T follicular helper cell (primary cell): ENCODE results near the gene EOMES.

Experiments used
- DNase-seq: peaks from one replicate; pipeline ENCODE4 v3.0.0-alpha.2; 2020; ENCODE audit warnings: low read depth

The EOMES gene

DNA sequence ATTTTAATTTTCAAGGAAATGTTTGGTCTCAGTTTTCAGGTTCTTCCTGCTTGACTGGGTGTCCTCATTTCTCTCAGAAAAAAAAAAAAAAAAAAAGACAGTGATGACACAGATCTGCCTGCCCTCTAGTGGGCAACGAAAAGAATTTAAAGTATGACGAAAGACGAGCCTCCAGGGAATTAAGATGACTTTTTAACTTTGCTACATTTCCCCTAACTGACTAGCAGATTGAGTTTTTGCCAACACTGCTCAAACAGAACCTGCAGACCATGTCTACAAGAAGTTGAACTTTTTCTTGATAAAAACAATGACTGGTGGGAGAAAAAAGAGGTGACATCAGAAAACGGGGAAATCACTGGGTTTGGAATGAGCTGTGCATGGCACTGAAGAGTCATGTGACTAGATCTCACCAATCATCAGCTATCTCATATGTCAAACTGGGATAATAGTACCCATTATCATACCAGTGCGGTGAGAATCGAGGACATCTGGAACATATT lies 40.8 kb downstream of the EOMES start:
- DNase-seq: peak; percentile 7

DNA sequence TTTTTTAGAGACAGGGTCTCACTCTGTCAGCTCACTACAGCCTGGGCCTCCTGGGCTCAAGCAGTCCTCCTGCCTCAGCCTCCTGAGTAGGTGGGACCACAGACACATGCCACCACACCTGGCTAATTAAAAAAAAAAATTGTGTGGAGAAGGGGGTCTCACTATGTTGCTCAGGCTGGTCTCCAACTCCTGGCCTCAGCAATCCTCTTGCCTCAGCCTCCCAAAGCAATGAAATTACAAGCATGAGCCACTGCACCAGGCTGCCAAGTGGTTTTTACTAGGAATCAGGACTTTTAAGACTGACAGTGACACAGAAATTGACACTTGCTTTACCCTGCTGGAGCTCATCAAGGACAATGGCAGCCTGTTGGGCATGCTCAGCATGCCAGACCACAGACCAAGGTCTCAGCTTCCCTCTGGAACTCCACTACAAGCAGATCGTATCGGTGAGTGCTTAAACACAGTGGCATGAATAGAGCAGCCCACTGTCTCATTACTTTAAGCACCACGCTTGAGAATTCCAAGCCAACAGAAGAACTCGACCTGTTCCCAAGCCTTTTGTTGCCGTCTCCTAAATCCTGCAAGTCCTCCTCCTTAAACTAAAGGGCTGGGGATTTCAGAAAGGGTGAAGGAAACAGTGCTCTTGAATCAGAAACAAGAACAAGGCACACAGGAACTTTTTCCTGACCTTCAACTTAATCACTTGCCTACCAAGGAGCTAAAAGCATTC lies 41.4 kb downstream of the EOMES start:
- DNase-seq: no peak

DNA sequence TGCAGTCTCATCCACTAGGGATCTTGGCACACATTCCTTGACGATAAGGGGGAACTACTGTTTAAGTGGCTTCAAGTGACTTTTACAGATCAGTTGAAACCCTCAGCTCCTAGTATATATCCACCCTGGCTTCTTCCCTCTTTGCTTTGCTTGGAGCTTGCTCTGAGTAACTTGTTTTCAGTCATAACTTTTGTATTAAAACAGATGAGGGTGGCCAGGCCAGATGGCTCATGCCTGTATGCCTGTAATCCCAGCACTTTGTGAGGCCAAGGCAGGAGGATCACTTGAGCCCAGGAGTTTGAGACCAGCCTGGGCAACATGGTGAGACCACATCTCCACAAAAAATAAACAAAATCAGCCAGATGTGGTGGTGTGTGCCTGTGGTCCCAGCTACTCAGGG lies 42.4 kb downstream of the EOMES start:
- DNase-seq: no peak

- DNase-seq: no peak
Measured at GRCh38 chr3:27678234-27678633, 43.9 kb downstream of the EOMES start.

DNA sequence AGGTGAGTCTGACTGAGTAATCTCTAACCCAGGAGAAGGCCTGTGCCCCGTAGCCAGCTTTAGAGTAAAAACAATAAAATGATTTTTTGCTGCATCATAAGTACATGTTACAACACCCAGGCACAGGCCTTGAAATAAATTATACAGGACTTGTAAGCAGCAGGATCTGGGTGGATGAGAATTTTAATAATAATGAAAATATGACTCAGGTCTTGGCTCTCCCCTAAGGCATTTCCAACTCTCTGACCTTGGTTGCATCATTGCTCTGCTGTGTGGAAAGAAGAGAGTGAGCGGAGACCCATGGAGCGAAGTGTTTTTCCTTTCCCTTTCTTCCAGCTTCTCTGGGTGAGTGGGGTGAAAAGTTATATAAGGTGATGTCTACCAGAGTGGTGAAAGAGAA lies 44.6 kb downstream of the EOMES start:
- no peak for DNase-seq

- DNase-seq: no peak
Measured at GRCh38 chr3:27675287-27675686, 46.8 kb downstream of the EOMES start.

DNA sequence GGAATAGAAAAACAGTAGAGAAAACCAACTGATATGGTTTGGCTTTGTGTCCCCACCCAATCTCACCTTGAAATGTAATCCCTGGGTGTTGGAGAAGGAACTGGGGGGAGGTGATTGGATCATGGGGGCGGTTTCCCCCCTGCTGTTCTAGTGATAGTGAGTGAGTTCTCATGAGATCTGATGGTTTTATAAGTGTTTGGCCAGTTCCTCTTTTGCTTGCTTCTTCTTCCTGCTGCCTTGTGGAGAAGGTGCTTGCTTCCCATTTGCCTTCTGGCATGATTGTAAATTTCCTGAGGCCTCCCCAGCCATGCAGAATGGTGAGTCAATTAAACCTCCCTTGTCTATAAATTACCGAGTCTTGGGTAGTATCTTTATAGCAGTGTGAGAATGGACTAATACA lies 48.4 kb downstream of the EOMES start:
- DNase-seq: no peak

DNA sequence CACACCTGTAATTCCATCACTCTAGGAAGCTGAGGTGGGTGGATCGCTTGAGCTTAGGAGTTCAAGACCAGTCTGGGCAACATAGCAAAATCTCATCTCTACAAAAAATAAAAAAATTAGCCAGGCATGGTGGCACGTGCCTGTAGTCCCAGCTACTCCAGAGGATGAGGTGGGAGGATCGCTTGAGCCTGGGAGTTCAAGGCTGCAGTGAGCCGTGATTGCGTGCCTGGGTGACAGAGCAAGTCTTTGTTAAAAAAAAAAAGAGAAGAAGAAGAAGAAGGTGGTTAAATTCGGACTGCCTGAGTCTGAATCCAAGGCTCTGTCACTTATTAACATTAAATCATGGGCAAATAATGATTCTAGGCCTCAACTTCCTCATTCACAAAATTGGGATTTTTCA lies 51.0 kb downstream of the EOMES start:
- DNase-seq: no peak

- DNase-seq: no peak
Measured at GRCh38 chr3:27670619-27671018, 51.5 kb downstream of the EOMES start.

GRCh38 chr3:27669591-27669990 lies 52.5 kb downstream of the EOMES start:
- DNase-seq: no peak

DNA sequence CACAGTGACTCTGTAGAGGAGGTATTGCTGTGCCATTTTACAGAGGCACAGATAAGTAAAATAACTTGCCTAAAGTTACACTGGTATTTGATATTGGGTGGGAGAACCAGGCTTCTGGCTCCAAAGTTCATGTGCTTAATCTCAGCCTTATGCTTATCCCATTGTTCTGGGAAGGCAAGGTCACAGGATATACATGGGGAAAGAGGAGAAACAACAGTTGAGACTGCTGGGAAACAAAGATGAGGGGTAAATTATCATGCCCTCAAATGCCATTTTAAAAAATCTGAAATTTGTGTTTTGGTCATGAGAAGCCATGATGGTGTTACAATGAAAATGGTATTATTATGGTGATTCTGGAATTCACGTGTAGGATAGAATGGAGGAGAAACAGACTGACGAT lies 54.4 kb downstream of the EOMES start:
- DNase-seq: no peak

GRCh38 chr3:27666708-27667107 lies 55.4 kb downstream of the EOMES start:
- DNase-seq: no peak

GRCh38 chr3:27666272-27666671 lies 55.9 kb downstream of the EOMES start:
- no peak for DNase-seq
